Occipital lobe (tissue), 2 donors: ENCODE measurements around the gene KCNJ14. TPM values are rescaled to one million over a fixed set of nuclear protein-coding genes. Genes with fewer than 3 reads are reported as not detected.

Source experiments
- DNase-seq: peaks from one replicate; lab custom pipeline; 2025; lab: John Stamatoyannopoulos, UW
- total RNA-seq: library from RNA; depleted of rRNA; stranded (reverse); fragments of >200 nt; gene quantifications from one replicate; pipeline ENCODE4 v1.2.3, GENCODE V29; 2014

KCNJ14 gene
- total RNA-seq, 1 donor from 2014 or later: 0.47 TPM

DNA sequence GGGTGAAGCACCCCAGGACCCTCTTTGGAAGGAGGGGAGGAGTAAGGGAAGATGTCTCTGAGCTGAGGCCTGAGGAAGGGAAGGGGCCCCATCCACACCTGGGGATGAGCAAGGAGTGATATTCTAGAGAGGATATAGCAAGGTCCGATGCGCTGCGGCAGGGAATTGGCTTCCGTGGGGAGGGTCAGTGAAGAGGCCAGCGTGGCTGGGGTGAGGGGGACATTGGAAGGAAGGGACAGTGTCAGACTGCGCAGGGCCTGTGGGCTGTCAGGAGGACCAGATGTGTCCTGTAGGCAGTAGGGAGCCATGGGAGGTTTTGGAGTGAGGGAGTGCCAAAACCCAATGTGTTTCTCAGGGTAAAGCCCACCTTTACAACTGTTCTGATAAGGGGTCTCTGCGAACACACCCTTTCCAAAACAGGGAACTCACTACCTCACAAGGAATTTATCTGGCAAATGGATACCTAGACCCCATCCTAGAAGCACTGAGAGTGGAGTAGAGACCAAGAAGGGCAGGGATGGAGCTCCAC lies 52.6 kb downstream of the KCNJ14 start:
- no peak for DNase-seq

DNA sequence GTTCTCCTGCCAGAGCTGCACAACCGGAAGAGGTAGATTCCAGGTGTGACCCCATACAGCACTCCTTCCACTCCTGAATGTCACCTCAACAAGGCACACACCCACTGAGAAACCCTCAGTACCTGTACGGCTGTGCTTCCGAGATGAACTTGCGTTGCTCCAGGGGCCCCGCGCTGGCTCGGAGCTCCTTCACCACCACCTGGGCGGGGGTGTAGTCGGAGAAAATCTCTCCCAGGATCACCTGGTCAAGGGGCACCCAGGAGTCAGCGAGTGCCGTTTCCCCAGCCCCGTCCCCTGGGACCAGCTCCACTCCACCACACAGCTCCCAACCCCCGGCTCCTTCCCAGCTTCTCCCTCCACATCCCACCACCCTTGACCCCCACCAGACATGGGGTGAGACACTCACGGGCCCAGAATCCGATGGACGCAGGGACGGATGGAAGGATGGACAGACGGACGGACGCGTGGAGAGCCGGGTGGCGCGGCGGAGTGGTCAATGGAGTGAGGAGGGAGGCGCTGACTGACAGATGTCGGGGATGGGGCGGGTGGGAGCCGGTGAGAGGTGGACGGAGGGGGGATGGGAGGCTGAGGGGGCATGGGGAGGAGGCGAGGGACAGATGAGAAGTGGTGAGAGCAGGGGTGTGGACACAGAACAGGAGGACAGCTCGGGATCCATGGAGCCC lies 53.5 kb downstream of the KCNJ14 start:
- DNase-seq: no peak

DNA sequence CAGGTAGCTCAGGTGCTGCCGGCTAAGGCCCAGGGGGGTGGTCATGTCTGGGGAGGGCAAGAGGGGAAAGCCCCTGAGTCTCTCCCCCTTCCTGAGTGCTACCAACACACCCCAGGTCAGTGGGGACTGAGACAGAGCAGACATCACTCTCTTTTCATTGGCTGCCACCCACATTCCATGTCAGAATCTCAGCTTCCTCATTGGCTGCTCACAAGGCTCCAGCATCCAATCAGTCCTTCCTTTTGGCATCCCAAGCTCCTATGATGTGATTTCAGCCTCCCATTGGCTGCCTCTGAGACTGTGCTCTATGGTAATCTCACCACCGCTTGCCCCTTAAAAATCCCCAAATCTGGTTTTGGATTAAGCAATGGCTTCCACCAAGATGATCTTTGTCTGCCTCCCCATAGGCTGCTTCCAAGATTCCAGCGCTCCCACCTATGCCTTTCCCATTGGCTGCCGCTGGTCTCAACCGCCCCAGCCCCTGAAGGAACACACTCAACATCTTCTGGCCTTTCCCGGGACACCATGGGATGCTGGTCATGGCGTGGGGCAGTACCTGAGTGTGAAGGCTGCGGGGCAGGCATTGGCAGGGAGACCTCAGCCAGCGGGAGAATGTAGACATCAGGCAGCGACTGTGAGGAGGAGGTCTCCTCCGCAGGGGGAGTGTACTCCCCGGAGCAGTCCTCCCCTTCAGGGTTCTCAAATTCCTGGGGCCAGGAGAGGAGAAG lies 54.3 kb downstream of the KCNJ14 start:
- peak; percentile 25 for DNase-seq

DNA sequence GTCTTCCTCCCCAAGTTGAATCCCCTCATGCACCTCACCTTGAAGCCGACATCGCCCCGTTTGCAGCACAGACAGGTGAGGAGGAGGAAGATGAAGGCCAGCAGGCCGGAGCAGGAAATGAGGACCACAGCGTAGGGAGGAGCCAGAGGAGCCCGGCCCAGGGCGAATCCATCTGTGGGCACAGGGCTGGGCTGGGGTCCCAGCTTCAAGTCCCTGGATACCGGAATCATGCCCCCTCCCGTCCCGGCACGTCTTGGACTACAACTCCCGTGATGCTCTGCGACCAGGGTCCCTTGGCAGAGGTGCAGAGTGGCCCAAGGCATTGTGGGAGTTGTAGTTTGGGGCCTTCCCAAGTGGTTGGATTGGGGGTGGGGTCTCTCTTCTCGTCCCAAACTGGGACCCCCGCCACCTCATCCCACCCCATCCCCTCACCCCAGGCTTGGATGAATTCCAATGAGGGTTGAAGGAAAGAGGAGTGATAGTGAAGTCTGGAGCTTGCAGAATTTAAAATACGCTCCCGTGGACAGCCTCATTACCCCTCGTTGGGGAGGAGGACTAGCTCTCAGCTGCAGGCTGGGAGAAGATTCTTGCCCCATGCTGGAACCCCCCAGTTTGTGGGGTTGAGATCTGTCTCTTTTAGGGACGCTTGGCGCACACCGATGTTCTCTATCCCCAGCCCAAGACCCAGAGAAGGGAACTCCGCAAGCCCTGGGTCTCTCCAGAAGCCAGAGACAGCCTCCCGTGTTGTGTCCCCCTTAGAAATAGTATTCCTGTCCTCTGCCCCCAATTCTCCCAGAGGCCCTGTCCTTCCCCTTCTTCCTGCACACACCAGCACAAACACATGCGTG lies 55.3 kb downstream of the KCNJ14 start:
- DNase-seq: peak; percentile 64

DNA sequence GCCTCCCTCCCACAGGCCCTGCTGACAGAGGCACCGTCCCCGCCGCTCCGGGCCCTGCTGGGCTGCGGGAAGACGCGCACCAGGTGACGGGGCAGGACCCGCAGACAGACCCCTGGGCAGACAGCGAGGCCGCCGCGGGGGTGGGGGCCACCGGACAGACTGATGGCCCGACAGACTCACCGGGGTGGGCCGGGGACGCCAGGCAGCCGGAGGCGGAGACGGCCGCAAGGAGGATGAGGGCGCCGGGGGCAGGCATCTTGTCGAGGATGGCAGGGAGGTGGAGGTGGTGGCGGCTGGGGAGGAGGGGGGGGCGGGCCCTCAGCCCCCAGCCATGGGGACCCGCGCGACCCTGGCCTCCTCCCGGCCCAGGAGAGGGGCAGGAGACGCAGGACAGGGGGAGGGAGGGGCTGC lies 56.0 kb downstream of the KCNJ14 start:
- DNase-seq: no peak

DNA sequence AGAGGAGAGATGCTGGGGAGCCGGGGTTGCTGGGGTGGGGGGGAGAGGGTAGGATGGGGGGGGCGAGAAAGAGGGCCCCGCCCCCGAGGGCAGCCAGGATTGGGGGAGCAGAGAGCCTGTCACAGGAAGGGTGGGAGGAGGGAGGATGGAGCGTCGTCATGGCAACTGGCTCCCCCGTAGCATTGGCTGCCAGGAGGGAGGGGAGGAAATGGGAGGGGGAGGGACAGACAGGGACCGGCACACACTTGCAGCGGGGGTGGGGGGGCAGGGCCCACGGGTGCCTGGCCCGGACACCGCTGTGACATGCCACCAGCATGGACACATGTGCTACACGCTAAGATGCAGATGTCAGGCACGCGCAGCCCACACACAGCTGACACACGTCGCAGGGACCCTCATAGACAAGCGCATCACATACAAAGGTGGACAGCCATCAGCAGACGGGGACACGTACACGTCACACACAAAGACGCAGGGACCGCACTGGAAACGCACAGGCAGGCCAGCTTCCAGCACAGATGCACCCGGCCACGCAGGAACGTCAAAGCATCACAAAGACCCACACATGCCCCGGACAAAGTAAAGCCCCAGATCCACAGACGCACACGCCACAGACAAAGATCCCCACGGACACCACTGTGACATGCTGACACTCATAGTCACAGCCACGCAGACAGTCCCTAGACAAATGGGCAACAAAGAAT lies 56.6 kb downstream of the KCNJ14 start, which contains the start of gene LMTK3:
Gene LMTK3 (minus strand): TSS at position 36 of the 704 bp plus-strand sequence. CDS start 259 bp downstream, outside the sequence.
- peak; percentile 94 for DNase-seq

DNA sequence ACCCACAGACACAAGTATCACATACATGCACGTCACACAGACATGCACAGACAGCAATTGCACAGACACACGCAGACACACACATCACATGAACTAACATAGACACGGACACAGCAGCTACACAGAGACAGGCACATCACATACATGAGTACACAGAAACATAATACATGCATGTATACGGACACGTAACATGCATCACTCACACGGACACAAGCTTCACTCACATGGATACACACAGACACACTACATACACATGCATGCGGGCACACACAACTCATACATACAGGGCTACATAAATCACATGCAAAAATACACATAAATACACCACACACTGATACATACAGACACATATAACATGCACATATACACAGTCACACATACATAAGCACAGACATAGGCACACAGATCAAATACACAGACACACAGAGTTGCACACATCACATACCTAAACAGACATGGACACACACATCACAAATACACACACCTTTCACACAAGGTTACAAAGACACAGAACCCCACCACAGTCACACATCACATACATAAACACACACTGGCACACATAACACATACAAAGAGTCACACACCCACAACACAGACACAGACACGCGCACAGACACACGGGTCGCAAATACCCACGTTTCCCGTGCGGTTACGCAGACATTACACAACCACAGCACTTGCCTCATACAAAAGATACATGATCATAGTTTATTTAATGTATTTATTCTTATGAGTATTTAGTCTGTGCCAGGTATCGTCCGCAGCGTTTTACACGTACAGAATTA lies 57.3 kb downstream of the KCNJ14 start:
- DNase-seq: no peak

DNA sequence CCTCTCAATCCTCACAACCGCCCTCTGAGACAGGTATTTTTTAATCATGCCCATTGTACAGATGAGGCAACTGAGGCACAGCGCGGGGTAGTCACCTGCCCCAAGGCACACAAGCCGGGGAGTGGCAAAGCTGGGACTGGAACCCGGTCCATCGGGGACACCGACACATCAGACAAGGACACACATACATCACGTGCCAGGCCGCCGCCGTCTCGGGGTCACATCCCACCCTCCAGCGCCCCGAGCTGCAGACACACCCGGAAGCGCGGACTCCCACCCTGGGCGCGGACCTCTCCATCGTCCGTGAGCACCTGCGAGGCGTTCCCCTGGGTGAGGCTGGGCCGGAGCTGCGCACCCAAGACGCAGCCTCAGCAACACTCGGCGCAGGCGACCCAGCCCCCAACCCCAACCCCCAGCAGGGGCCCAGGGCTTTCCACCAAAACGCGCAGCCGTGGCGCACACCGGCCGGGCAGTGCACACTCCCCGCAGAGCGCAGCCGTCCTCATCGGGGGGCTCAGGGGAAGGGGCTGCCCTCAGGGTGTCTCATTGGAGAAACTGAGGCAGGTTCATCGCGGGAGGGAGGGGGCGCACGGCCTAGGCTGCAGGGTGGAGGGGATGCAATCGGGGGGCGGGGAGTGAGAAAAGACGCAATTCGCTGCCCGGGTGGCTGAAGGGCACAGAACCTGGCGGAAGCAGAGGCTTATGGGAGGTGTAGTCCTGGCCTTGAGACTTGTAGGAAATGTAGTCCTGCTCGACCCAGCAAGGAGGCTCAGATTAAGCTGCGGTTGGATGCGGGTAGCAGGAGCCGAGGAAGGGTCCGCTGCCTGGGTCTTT lies 58.1 kb downstream of the KCNJ14 start:
- peak; percentile 85 for DNase-seq

DNA sequence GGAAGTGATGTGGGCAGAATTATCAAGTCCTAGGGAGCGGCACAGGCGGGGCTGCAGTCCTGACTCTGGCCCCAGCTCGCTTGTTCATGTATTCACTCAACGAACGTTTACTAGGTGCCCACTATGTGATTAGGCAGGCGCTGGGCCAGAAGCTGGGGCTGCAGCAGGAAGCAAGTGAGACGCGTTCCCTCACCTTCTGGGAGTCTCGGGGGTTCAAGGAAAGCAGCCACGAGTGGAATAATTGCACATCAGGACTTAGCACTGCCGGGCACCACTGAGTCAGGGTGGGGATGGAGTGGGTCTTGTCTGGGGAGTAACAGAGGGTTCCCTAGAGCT lies 58.7 kb downstream of the KCNJ14 start:
- no peak for DNase-seq

DNA sequence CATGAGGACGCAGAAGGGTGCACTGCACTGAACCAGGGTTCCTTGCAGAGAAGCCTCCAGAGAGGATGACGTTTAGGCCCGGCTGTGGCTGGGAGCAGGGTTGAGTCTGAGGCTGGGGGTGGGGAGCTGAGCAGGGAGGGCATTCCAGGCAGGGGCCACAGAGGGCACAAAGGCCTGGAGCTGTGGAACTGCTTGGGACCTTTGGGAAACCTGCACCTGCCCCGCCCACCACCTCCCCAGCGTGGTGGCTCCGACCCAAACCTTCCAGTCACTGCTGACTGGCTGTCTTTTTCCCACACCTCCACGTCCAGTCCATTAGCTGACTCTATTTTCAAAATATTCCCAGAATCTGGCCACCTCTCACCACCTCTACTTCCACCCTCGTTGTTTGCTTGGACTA lies 61.2 kb downstream of the KCNJ14 start:
- DNase-seq: no peak

Other genes starting within 250 kb of the KCNJ14 start
- gene CARD8, start 199.7 kb upstream of the KCNJ14 start, total RNA-seq: 21.7 TPM
- 4.8 TPM for gene ZNF114, start 185.5 kb upstream of the KCNJ14 start, total RNA-seq
- 7.0 TPM for gene EMP3, start 130.0 kb upstream of the KCNJ14 start, total RNA-seq
- gene TMEM143, start 91.6 kb upstream of the KCNJ14 start, total RNA-seq: 3.9 TPM
- gene SYNGR4, start 91.2 kb upstream of the KCNJ14 start, total RNA-seq: not detected
- 21.8 TPM for gene KDELR1, start 64.0 kb upstream of the KCNJ14 start, total RNA-seq
- gene GRIN2D, start 61.9 kb upstream of the KCNJ14 start, total RNA-seq: 2.5 TPM
- 9.7 TPM for gene GRWD1, start 9.6 kb upstream of the KCNJ14 start, total RNA-seq
- gene CYTH2, start 13.8 kb downstream of the KCNJ14 start, total RNA-seq: 71.0 TPM
- gene LMTK3, start 56.3 kb downstream of the KCNJ14 start, total RNA-seq: 9.5 TPM
- gene SULT2B1, start 96.6 kb downstream of the KCNJ14 start, total RNA-seq: not detected
- not detected for gene SPACA4, start 151.2 kb downstream of the KCNJ14 start, total RNA-seq
- 0.47 TPM for gene FAM83E, start 159.5 kb downstream of the KCNJ14 start, total RNA-seq
- 1,447 TPM for gene RPL18, start 163.6 kb downstream of the KCNJ14 start, total RNA-seq
- gene SPHK2, start 163.9 kb downstream of the KCNJ14 start, total RNA-seq: 7.2 TPM
- 4.8 TPM for gene DBP, start 181.8 kb downstream of the KCNJ14 start, total RNA-seq
- 9.8 TPM for gene CA11, start 190.6 kb downstream of the KCNJ14 start, total RNA-seq
- gene NTN5, start 217.4 kb downstream of the KCNJ14 start, total RNA-seq: not detected
- not detected for gene FUT2, start 240.4 kb downstream of the KCNJ14 start, total RNA-seq